Activated B cell treated with CpG ODN at 0.5 μM for 24 hours (primary cell): Measurements from ENCODE around the gene KIF26B. TPM values are rescaled to one million over a fixed set of nuclear protein-coding genes. Genes with fewer than 3 reads are reported as not detected.

ENCODE experiments used
- ATAC-seq: fragments of 200-7000 bp; cut with Tn5 transposase; one replicate; pipeline ENCODE4 v1.10.0; 2021; ENCODE audit warnings: low read depth, mild to moderate bottlenecking, moderate library complexity
- CTCF ChIA-PET: fragments of 350-600 bp; sonication (Branson Sonifier 250); formaldehyde crosslinking; loops from one replicate; lab custom pipeline; 2021; ENCODE audit warnings: antibody characterized with exemption; lab: Charles Lee
- POLR2A ChIA-PET: fragments of 350-600 bp; sonication (Branson Sonifier 250); formaldehyde crosslinking; loops from one replicate; lab custom pipeline; 2021; ENCODE audit warnings: antibody characterized with exemption; lab: Charles Lee
- DNase-seq: peaks from one replicate; pipeline ENCODE4 v3.0.0; 2022
- H3K27ac Mint-ChIP-seq: one replicate; pipeline ENCODE4 v1.8.0; 2020; ENCODE audit warnings: mixed read lengths
- H3K27me3 Mint-ChIP-seq: one replicate; pipeline ENCODE4 v1.8.0; 2021; ENCODE audit warnings: mixed read lengths
- H3K36me3 Mint-ChIP-seq: one replicate; pipeline ENCODE4 v1.8.0; 2021; ENCODE audit warnings: low read depth, mixed read lengths
- H3K4me1 Mint-ChIP-seq: one replicate; pipeline ENCODE4 v1.8.0; 2021; ENCODE audit warnings: mixed read lengths
- H3K4me3 Mint-ChIP-seq: one replicate; pipeline ENCODE4 v1.8.0; 2020; ENCODE audit warnings: mild to moderate bottlenecking, mixed read lengths
- H3K9me3 Mint-ChIP-seq: one replicate; pipeline ENCODE4 v1.8.0; 2020; ENCODE audit warnings: mixed read lengths
- CTCF ChIP-seq: fragments of 200-600 bp; IDR thresholded peaks from one replicate; pipeline ENCODE4 v1.8.0; 2022; ENCODE audit warnings: antibody characterized with exemption, mild to moderate bottlenecking
- intact Hi-C: fragments of 100-400 bp; cut with micrococcal nuclease; formaldehyde crosslinking; loops from one replicate; pipeline ENCODE4 v1.15.1; 2024
- total RNA-seq: library from RNA; stranded (reverse); gene quantifications from 2 replicates; pipeline ENCODE4 v1.2.3, GENCODE V29; 2022

KIF26B gene
- total RNA-seq, 1 donor from 2014 or later, result 1.7 TPM

- Mint-ChIP-seq H3K4me1 (no peaks in the 10 kb centered on the region), H3K9me3 (no peaks in the 10 kb centered on the region), H3K4me3 (no peak overlapping the region), H3K27ac (no peak overlapping the region), H3K36me3 (no peaks in the 10 kb centered on the region), H3K27me3 (peaks cover 11% of the 10 kb centered on the region)
- DNase-seq (no peak), ATAC-seq (no peak)
- intact Hi-C loops, result no loop called here
- ChIA-PET POLR2A (no interaction called here), CTCF (no interaction called here)
- no peak for TF ChIP-seq CTCF
These were observed 395.4 kb downstream of the KIF26B start for GRCh38 chr1:245549996-245550719.

GRCh38 chr1:245550720-245551043 lies 395.9 kb downstream of the KIF26B start:
- Mint-ChIP-seq H3K36me3 (no peaks in the 10 kb centered on the region), H3K27ac (no peak overlapping the region), H3K4me3 (no peak overlapping the region), H3K4me1 (no peaks in the 10 kb centered on the region), H3K9me3 (no peaks in the 10 kb centered on the region), H3K27me3 (peaks cover 11% of the 10 kb centered on the region)
- DNase-seq, result no peak
- ChIA-PET CTCF (no interaction called here), POLR2A (no interaction called here)
- TF ChIP-seq CTCF, result no peak
- intact Hi-C loops, result no loop called here
- no peak for ATAC-seq

GRCh38 chr1:245551536-245551935 lies 396.8 kb downstream of the KIF26B start:
- POLR2A ChIA-PET, result no interaction called here
- H3K4me3 Mint-ChIP-seq, result no peak overlapping the region
- H3K4me1 Mint-ChIP-seq, result no peaks in the 10 kb centered on the region
- ATAC-seq, result no peak
- no peaks in the 10 kb centered on the region for H3K9me3 Mint-ChIP-seq
- DNase-seq, result no peak
- intact Hi-C loops, result no loop called here
- H3K27ac Mint-ChIP-seq, result no peak overlapping the region
- peaks cover 12% of the 10 kb centered on the region for H3K27me3 Mint-ChIP-seq
- CTCF ChIA-PET, result no interaction called here
- TF ChIP-seq CTCF, result no peak
- no peaks in the 10 kb centered on the region for H3K36me3 Mint-ChIP-seq

- Mint-ChIP-seq H3K4me1 (no peaks in the 10 kb centered on the region), H3K36me3 (no peaks in the 10 kb centered on the region), H3K4me3 (no peak overlapping the region), H3K27me3 (peaks cover 12% of the 10 kb centered on the region), H3K9me3 (no peaks in the 10 kb centered on the region), H3K27ac (no peak overlapping the region)
- ChIA-PET POLR2A (no interaction called here), CTCF (no interaction called here)
- ATAC-seq (no peak), DNase-seq (no peak)
- intact Hi-C loops, result no loop called here
- no peak for TF ChIP-seq CTCF
These were observed 397.5 kb downstream of the KIF26B start for GRCh38 chr1:245552331-245552730.

- H3K4me1 Mint-ChIP-seq, result no peaks in the 10 kb centered on the region
- ChIA-PET CTCF (no interaction called here), POLR2A (no interaction called here)
- peaks cover 11% of the 10 kb centered on the region for H3K27me3 Mint-ChIP-seq
- no peaks in the 10 kb centered on the region for H3K9me3 Mint-ChIP-seq
- H3K36me3 Mint-ChIP-seq, result no peaks in the 10 kb centered on the region
- H3K4me3 Mint-ChIP-seq, result no peak overlapping the region
- no peak for TF ChIP-seq CTCF
- H3K27ac Mint-ChIP-seq, result no peak overlapping the region
- ATAC-seq, result no peak
- DNase-seq, result no peak
- intact Hi-C loops, result no loop called here
These were observed 401.3 kb downstream of the KIF26B start for GRCh38 chr1:245556057-245556456.
